ENCODE measurements around the gene SCN4B.

- TF ChIP-seq POLR2A (IDR thresholded peaks at IDR 0.05), result no peak
- TF ChIP-seq CTCF (IDR thresholded peaks at IDR 0.05), result no peak
Observed at GRCh38 chr11:118095967-118096367, 56.7 kb downstream of the SCN4B start.
